Right lobe of liver (tissue), 6 donors: ENCODE measurements around the gene CPA3. TPM values are rescaled to one million over a fixed set of nuclear protein-coding genes. Genes with fewer than 3 reads are reported as not detected.
A peak's percentile ranks its signal among the peaks of the same experiment; 100 is the strongest.

Experiments
- ATAC-seq, 4 donors: fragments of 200-7000 bp; cut with Tn5 transposase; one replicate each; pipeline ENCODE4 v1.9.1; 2020; ENCODE audit warnings: mild to moderate bottlenecking in 4 of 4, moderate library complexity in 4 of 4
- DNase-seq, 3 donors: peaks; one replicate each; pipeline ENCODE4 v3.0.0-alpha.2; 2020
- H3K27ac ChIP-seq, 3 donors: fragments of 200-600 bp; one replicate each; pipeline ENCODE4 v1.8.0; 2022
- H3K27me3 ChIP-seq, 2 donors: fragments of 200-600 bp; one replicate each; pipeline ENCODE4 v1.8.0; 2022
- H3K36me3 ChIP-seq, 4 donors: fragments of 200-600 bp; sonication (generic) in 1 of 4; one replicate each; pipeline versions ENCODE4 v1.5.1 to v1.8.0; 2017 to 2022; ENCODE audit warnings: control low read depth in 1 of 4
- H3K4me1 ChIP-seq, 4 donors: fragments of 200-600 bp; sonication (generic) in 1 of 4; one replicate each; pipeline versions ENCODE4 v1.5.1 to v1.8.0; 2017 to 2022; ENCODE audit warnings: control low read depth in 1 of 4
- H3K4me3 ChIP-seq, 3 donors: fragments of 200-600 bp; one replicate each; pipeline ENCODE4 v1.8.0; 2022
- H3K9me3 ChIP-seq, 4 donors: fragments of 200-600 bp; sonication (generic) in 1 of 4; one replicate each; pipeline versions ENCODE4 v1.5.1 to v1.8.0; 2017 to 2022; ENCODE audit warnings: control low read depth in 1 of 4
- POLR2A ChIP-seq: fragments of 450-650 bp; IDR thresholded peaks from one replicate; pipeline ENCODE4 v1.6.1; 2017; ENCODE audit warnings: antibody characterized with exemption, mild to moderate bottlenecking
- WGBS: methylation state at CpG from one replicate; pipeline ENCODE4 v1.1.6; 2018; ENCODE audit warnings: low coverage, low lambda C conversion rate; ENCODE audit not compliant: insufficient coverage; ENCODE audit errors: missing lambda C conversion rate; 5-methylcytosine and 5-hydroxymethylcytosine counted together
- intact Hi-C, 2 donors: fragments of 100-400 bp; cut with DNase I; formaldehyde crosslinking; loops; one replicate each; pipeline versions ENCODE4 v1.11.2 to v1.14.1; 2022
- total RNA-seq, 6 experiments: library from RNA; depleted of rRNA in 2 of 6; stranded (reverse); fragments of >200 nt in 2 of 6; fragmentation: NEBNext Ultra II Directional in 3 of 6; extraction: Animal tissue kit (Norgen Biotek cat#: 25700) in 3 of 6; gene quantifications; one replicate each; pipeline versions ENCODE4 v1.1.0 to v1.2.4, GENCODE V29; 2016 to 2023
- TF ChIP-seq, protein P1 (sequence below), 4 donors: fragments of 200-600 bp in 3 of 4; fragments of 450-650 bp in 1 of 4; IDR thresholded peaks; one replicate each; pipeline versions ENCODE4 v1.5.1 to v1.8.0; 2016 to 2022; ENCODE audit warnings: antibody characterized with exemption in 4 of 4, mild to moderate bottlenecking in 2 of 4
- donor health status: DM: no; HTN: yes; CAD: no.
- donor health status: DM: no; HTN: no; CAD: no.
- donor health status: DM: no; HTN: no; CAD: no.
- donor health status: DM: no; HTN: yes; CAD: no.
- donor health status: DM: no; HTN: yes; CAD: no.

The CPA3 gene
- total RNA-seq, 6 experiments from 2014 or later: 0.12 to 0.27 (median 0.22) TPM; not detected in 1

GRCh38 chr3:148879256-148879655 is 14.2 kb downstream of the CPA3 start:
- DNase-seq (no peak), ATAC-seq (no peak)
- Histone ChIP-seq H3K36me3 (no peaks in the 10 kb centered on the region), H3K27me3 (no peaks in the 10 kb centered on the region), H3K9me3 (no peaks in the 10 kb centered on the region), H3K27ac (no peak overlapping the region), H3K4me3 (no peak overlapping the region), H3K4me1 (no peaks in the 10 kb centered on the region)
- intact Hi-C loops: no loop called here
- TF ChIP-seq, protein P1, sequence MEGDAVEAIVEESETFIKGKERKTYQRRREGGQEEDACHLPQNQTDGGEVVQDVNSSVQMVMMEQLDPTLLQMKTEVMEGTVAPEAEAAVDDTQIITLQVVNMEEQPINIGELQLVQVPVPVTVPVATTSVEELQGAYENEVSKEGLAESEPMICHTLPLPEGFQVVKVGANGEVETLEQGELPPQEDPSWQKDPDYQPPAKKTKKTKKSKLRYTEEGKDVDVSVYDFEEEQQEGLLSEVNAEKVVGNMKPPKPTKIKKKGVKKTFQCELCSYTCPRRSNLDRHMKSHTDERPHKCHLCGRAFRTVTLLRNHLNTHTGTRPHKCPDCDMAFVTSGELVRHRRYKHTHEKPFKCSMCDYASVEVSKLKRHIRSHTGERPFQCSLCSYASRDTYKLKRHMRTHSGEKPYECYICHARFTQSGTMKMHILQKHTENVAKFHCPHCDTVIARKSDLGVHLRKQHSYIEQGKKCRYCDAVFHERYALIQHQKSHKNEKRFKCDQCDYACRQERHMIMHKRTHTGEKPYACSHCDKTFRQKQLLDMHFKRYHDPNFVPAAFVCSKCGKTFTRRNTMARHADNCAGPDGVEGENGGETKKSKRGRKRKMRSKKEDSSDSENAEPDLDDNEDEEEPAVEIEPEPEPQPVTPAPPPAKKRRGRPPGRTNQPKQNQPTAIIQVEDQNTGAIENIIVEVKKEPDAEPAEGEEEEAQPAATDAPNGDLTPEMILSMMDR (IDR thresholded peaks at IDR 0.05): no peak
- TF ChIP-seq POLR2A: no peak

DNA sequence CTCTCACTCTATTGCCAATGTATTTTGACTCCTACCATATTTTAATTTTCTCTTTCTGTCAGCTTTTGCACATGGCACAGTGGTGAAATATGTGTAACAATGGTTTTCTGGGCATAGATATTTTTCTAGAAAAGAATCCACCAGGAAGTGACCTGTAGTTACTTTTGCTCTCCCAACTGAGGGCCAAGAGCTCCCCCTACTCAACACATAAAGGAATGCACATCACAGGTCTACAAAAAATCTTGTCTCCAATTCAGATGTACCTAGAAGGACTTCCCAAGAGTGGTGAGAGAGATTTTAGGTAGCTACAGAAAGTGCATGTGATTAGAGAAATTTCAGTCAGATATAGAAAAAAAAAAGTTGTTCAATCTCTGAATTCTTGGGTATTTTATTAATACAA is 15.6 kb downstream of the CPA3 start:
- Histone ChIP-seq H3K4me3 (no peak overlapping the region), H3K9me3 (no peaks in the 10 kb centered on the region), H3K36me3 (no peaks in the 10 kb centered on the region), H3K27me3 (no peaks in the 10 kb centered on the region), H3K4me1 (no peaks in the 10 kb centered on the region), H3K27ac (no peak overlapping the region)
- intact Hi-C loops: no loop called here
- TF ChIP-seq POLR2A: no peak
- TF ChIP-seq, protein P1 (IDR thresholded peaks at IDR 0.05): no peak
- DNase-seq: no peak
- peak in 1 of 4 donors; percentile 33 for ATAC-seq

- Histone ChIP-seq H3K4me1 (no peaks in the 10 kb centered on the region), H3K4me3 (no peak overlapping the region), H3K27me3 (no peaks in the 10 kb centered on the region), H3K9me3 (no peaks in the 10 kb centered on the region), H3K27ac (no peak overlapping the region), H3K36me3 (no peaks in the 10 kb centered on the region)
- TF ChIP-seq, protein P1 (IDR thresholded peaks at IDR 0.05): no peak
- TF ChIP-seq POLR2A: no peak
- intact Hi-C loops: no loop called here
- no peak for DNase-seq
- no peak for ATAC-seq
- 80% methylated on average over 2 of the region's 2 CpGs for WGBS
These were observed 16.2 kb downstream of the CPA3 start for GRCh38 chr3:148881286-148881685.

DNA sequence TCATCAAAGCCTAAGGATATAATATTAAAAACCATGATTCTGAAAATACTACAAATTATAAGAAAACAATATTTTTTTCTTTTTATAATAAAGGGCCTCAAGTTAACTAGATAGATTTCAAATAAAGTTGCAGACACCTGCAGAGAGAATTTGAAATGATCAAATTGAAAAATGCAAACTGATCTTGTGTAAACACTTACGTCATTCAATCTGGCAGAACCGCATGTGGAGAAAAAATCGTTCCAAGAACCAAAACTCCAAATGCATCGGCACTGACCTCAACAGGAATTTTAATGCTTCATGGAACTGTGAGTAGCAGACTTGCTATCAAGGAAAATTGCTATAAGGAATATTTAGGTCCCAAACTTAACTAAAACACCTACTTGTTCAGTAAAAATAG is 17.2 kb downstream of the CPA3 start:
- ATAC-seq (peak in 3 of 4 donors; percentile 28 to 78 (median 49)), DNase-seq (no peak)
- Histone ChIP-seq H3K4me1 (no peaks in the 10 kb centered on the region), H3K36me3 (no peaks in the 10 kb centered on the region), H3K27ac (no peak overlapping the region), H3K27me3 (no peaks in the 10 kb centered on the region), H3K9me3 (no peaks in the 10 kb centered on the region), H3K4me3 (no peak overlapping the region)
- intact Hi-C loops: no loop called here
- TF ChIP-seq POLR2A: no peak
- TF ChIP-seq, protein P1 (IDR thresholded peaks at IDR 0.05): no peak
- WGBS: 17% methylated on average over 4 of the region's 4 CpGs

- Histone ChIP-seq H3K27me3 (no peaks in the 10 kb centered on the region), H3K9me3 (no peaks in the 10 kb centered on the region), H3K4me1 (no peaks in the 10 kb centered on the region), H3K27ac (no peak overlapping the region), H3K36me3 (no peaks in the 10 kb centered on the region), H3K4me3 (no peak overlapping the region)
- 100% methylated on average over 1 of the region's 1 CpG for WGBS
- intact Hi-C loops: no loop called here
- no peak for ATAC-seq
- DNase-seq: no peak
- TF ChIP-seq, protein P1 (IDR thresholded peaks at IDR 0.05): no peak
- no peak for TF ChIP-seq POLR2A
These were observed 18.1 kb downstream of the CPA3 start for GRCh38 chr3:148883163-148883562.
